Gastroesophageal sphincter (tissue), 3 donors: Measurements from ENCODE around the gene HTRA3.

Experiments
- EP300 ChIP-seq: sonication (generic); formaldehyde crosslinking; IDR thresholded peaks from one replicate; pipeline ENCODE4 v1.6.1; 2017; ENCODE audit warnings: antibody characterized with exemption, mild to moderate bottlenecking
- POLR2A ChIP-seq, 2 donors: fragments of 450-650 bp; IDR thresholded peaks; one replicate each; pipeline ENCODE4 v1.6.1; 2017; ENCODE audit warnings: antibody characterized with exemption in 2 of 2, mild to moderate bottlenecking in 2 of 2, moderate library complexity in 1 of 2
- TF ChIP-seq, protein P1 (sequence below), 4 experiments: fragments of 200-600 bp in 2 of 4; fragments of 450-650 bp in 2 of 4; sonication (generic) in 1 of 4; IDR thresholded peaks; one replicate each; pipeline ENCODE4 v1.5.1; 2017 to 2019; ENCODE audit warnings: antibody characterized with exemption in 4 of 4, mild to moderate bottlenecking in 2 of 4, moderate library complexity in 2 of 4

DNA sequence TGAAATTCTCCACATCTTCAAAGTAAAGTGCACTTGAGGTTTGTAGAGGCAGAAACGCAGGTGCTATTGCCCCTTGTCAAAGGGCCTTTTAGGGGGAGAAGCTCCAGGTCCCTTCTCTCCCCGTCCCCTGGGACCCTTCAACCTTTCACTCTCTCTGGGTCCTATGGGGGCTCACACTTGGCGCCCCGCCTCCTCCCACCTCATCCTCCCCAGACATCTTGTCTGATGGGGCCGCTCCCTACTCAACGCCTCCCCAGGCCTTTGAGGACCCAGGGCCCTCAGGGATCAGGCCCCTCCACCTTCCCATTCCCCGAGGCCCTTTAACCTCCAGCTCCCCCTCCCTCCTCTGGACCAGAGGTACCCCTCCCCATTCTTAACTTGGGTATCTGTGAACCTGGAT, 1.3 kb upstream of the HTRA3 start:
- TF ChIP-seq, protein P1, sequence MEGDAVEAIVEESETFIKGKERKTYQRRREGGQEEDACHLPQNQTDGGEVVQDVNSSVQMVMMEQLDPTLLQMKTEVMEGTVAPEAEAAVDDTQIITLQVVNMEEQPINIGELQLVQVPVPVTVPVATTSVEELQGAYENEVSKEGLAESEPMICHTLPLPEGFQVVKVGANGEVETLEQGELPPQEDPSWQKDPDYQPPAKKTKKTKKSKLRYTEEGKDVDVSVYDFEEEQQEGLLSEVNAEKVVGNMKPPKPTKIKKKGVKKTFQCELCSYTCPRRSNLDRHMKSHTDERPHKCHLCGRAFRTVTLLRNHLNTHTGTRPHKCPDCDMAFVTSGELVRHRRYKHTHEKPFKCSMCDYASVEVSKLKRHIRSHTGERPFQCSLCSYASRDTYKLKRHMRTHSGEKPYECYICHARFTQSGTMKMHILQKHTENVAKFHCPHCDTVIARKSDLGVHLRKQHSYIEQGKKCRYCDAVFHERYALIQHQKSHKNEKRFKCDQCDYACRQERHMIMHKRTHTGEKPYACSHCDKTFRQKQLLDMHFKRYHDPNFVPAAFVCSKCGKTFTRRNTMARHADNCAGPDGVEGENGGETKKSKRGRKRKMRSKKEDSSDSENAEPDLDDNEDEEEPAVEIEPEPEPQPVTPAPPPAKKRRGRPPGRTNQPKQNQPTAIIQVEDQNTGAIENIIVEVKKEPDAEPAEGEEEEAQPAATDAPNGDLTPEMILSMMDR (IDR thresholded peaks at IDR 0.05) = no peak
- TF ChIP-seq POLR2A (IDR thresholded peaks at IDR 0.05) (no peak), EP300 (no peak)
